ENCODE measurements around the gene TNFSF15. TPM values are rescaled to one million over a fixed set of nuclear protein-coding genes. Genes with fewer than 3 reads are reported as not detected.

TNFSF15 gene
- total RNA-seq, 1 donor from 2014 or later = 0.22 TPM

GRCh38 chr9:114847492-114848417, 41.9 kb upstream of the TNFSF15 start:
- DNase-seq (no peak), ATAC-seq (ENCODE audit: low read depth) (no peak)
- H3K4me1 Mint-ChIP-seq = no peaks in the 10 kb centered on the region
- TF ChIP-seq CTCF (IDR thresholded peaks at IDR 0.05) = no peak
- CTCF ChIA-PET = no interaction called here
- intact Hi-C loops (cut with micrococcal nuclease) = loop anchor here (5.0 kb wide), 1 partner anchor 40 kb away; the partner anchor contains the start of gene TNFSF15
- no peaks in the 10 kb centered on the region for H3K27me3 Mint-ChIP-seq
- H3K4me3 Mint-ChIP-seq = no peak overlapping the region
- POLR2A ChIA-PET = no interaction called here
- H3K27ac Mint-ChIP-seq = no peak overlapping the region
- H3K9me3 Mint-ChIP-seq = no peaks in the 10 kb centered on the region
- H3K36me3 Mint-ChIP-seq (ENCODE audit: low read depth) = no peaks in the 10 kb centered on the region

GRCh38 chr9:114845373-114845772, 39.5 kb upstream of the TNFSF15 start:
- CTCF ChIA-PET = no interaction called here
- no peak for ATAC-seq (ENCODE audit: low read depth)
- Mint-ChIP-seq H3K27ac (no peak overlapping the region), H3K9me3 (no peaks in the 10 kb centered on the region), H3K4me3 (no peak overlapping the region), H3K4me1 (no peaks in the 10 kb centered on the region), H3K27me3 (peaks cover 5% of the 10 kb centered on the region), H3K36me3 (ENCODE audit: low read depth) (no peaks in the 10 kb centered on the region)
- DNase-seq = no peak
- POLR2A ChIA-PET = no interaction called here
- intact Hi-C loops (cut with micrococcal nuclease) = loop anchor here (5.0 kb wide), 1 partner anchor 38 kb away; the partner anchor contains the start of gene TNFSF15
- TF ChIP-seq CTCF (IDR thresholded peaks at IDR 0.05) = no peak

DNA sequence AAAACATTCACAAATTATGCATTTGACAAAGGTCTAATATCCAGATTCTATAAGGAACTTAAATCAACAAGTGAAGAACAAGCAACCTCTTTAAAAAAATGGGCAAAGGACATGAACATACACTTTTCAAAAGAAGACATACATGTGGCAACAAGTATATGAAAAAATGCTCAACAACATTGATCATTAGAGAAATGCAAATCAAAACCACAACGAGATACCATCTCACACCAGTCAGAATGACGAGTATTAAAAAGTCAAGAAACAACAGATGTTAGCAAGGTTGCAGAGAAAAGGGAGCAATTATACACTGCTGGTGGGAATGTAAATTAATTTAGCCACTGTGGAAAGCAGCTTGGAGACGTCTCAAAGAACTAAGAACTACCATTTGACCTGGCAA, 38.9 kb upstream of the TNFSF15 start:
- intact Hi-C loops (cut with micrococcal nuclease) = loop anchor here (5.0 kb wide), 1 partner anchor 37 kb away; the partner anchor contains the start of gene TNFSF15
- no peak overlapping the region for H3K4me3 Mint-ChIP-seq

GRCh38 chr9:114837923-114838322, 32.1 kb upstream of the TNFSF15 start:
- Mint-ChIP-seq H3K27me3 (peaks cover 33% of the 10 kb centered on the region), H3K36me3 (ENCODE audit: low read depth) (no peaks in the 10 kb centered on the region), H3K4me3 (no peak overlapping the region), H3K4me1 (no peaks in the 10 kb centered on the region), H3K27ac (no peak overlapping the region), H3K9me3 (no peaks in the 10 kb centered on the region)
- intact Hi-C loops (cut with micrococcal nuclease) = no loop called here
- DNase-seq = no peak
- no peak for ATAC-seq (ENCODE audit: low read depth)
- TF ChIP-seq CTCF (IDR thresholded peaks at IDR 0.05) = no peak
- CTCF ChIA-PET = no interaction called here
- POLR2A ChIA-PET = no interaction called here

More for the DNA sequence above, 38.9 kb upstream of the TNFSF15 start:
- Mint-ChIP-seq H3K27me3 (peaks cover 10% of the 10 kb centered on the region), H3K4me1 (no peaks in the 10 kb centered on the region), H3K9me3 (no peaks in the 10 kb centered on the region), H3K36me3 (ENCODE audit: low read depth) (no peaks in the 10 kb centered on the region), H3K27ac (no peak overlapping the region)
- DNase-seq (no peak), ATAC-seq (ENCODE audit: low read depth) (no peak)
- POLR2A ChIA-PET = no interaction called here
- TF ChIP-seq CTCF (IDR thresholded peaks at IDR 0.05) = no peak
- CTCF ChIA-PET = no interaction called here

GRCh38 chr9:114836769-114837168, 30.9 kb upstream of the TNFSF15 start:
- no peak for DNase-seq
- Mint-ChIP-seq H3K27me3 (peaks cover 33% of the 10 kb centered on the region), H3K9me3 (no peaks in the 10 kb centered on the region), H3K36me3 (ENCODE audit: low read depth) (no peaks in the 10 kb centered on the region), H3K4me3 (no peak overlapping the region), H3K4me1 (no peaks in the 10 kb centered on the region), H3K27ac (no peak overlapping the region)
- no peak for ATAC-seq (ENCODE audit: low read depth)
- TF ChIP-seq CTCF (IDR thresholded peaks at IDR 0.05) = no peak
- ChIA-PET POLR2A (no interaction called here), CTCF (no interaction called here)
- intact Hi-C loops (cut with micrococcal nuclease) = no loop called here
